ENCODE data around the gene MAP3K5. TPM values are rescaled to one million over a fixed set of nuclear protein-coding genes. Genes with fewer than 3 reads are reported as not detected.
A peak's percentile ranks its signal among the peaks of the same experiment; 100 is the strongest.
"Not testable (repeated sequence)": the region's sequence is repeated elsewhere in the genome, so short reads cannot be mapped to it uniquely, and the experiment has no call there.

Gene MAP3K5
- polyA plus RNA-seq, 4 donors, result 5.4 to 7.3 (median 6.7) TPM

GRCh38 chr6:136791296-136792094 lies 782 bp downstream of the MAP3K5 start:
- DNase-seq (ENCODE audit: low read depth in 4 of 4, low spot score in 2 of 4), result peak in 1 of 4 donors; percentile 48

- no peak for DNase-seq (ENCODE audit: low read depth in 4 of 4, low spot score in 2 of 4)
Measured at GRCh38 chr6:136790411-136791295, 1.6 kb downstream of the MAP3K5 start.

- DNase-seq (ENCODE audit: low read depth in 4 of 4, low spot score in 2 of 4), result not testable (repeated sequence)
Measured at GRCh38 chr6:136789440-136789839, 2.8 kb downstream of the MAP3K5 start.

- DNase-seq (ENCODE audit: low read depth in 4 of 4, low spot score in 2 of 4), result no peak
Measured at GRCh38 chr6:136788069-136788902, 4.0 kb downstream of the MAP3K5 start.

GRCh38 chr6:136787726-136788068 lies 4.6 kb downstream of the MAP3K5 start:
- no peak for DNase-seq (ENCODE audit: low read depth in 4 of 4, low spot score in 2 of 4)

GRCh38 chr6:136786658-136787057 lies 5.6 kb downstream of the MAP3K5 start:
- DNase-seq (ENCODE audit: low read depth in 4 of 4, low spot score in 2 of 4), result no peak

GRCh38 chr6:136784910-136785746 lies 7.1 kb downstream of the MAP3K5 start:
- no peak for DNase-seq (ENCODE audit: low read depth in 4 of 4, low spot score in 2 of 4)

- no peak for DNase-seq (ENCODE audit: low read depth in 4 of 4, low spot score in 2 of 4)
Measured at GRCh38 chr6:136784271-136784664, 8.0 kb downstream of the MAP3K5 start.

- no peak for DNase-seq (ENCODE audit: low read depth in 4 of 4, low spot score in 2 of 4)
Measured at GRCh38 chr6:136783495-136784270, 8.6 kb downstream of the MAP3K5 start.

- no peak for DNase-seq (ENCODE audit: low read depth in 4 of 4, low spot score in 2 of 4)
Measured at GRCh38 chr6:136783021-136783420, 9.3 kb downstream of the MAP3K5 start.

GRCh38 chr6:136782021-136782770 lies 10.1 kb downstream of the MAP3K5 start:
- DNase-seq (ENCODE audit: low read depth in 4 of 4, low spot score in 2 of 4), result no peak

- DNase-seq (ENCODE audit: low read depth in 4 of 4, low spot score in 2 of 4), result no peak
Measured at GRCh38 chr6:136780972-136781371, 11.3 kb downstream of the MAP3K5 start.

GRCh38 chr6:136779682-136780081 lies 12.6 kb downstream of the MAP3K5 start:
- no peak for DNase-seq (ENCODE audit: low read depth in 4 of 4, low spot score in 2 of 4)

- DNase-seq (ENCODE audit: low read depth in 4 of 4, low spot score in 2 of 4), result no peak
Measured at GRCh38 chr6:136777651-136778050, 14.6 kb downstream of the MAP3K5 start.

GRCh38 chr6:136775548-136775947 lies 16.7 kb downstream of the MAP3K5 start:
- no peak for DNase-seq (ENCODE audit: low read depth in 4 of 4, low spot score in 2 of 4)

- DNase-seq (ENCODE audit: low read depth in 4 of 4, low spot score in 2 of 4), result no peak
Measured at GRCh38 chr6:136775081-136775480, 17.2 kb downstream of the MAP3K5 start.

GRCh38 chr6:136774228-136775041 lies 17.8 kb downstream of the MAP3K5 start:
- DNase-seq (ENCODE audit: low read depth in 4 of 4, low spot score in 2 of 4), result no peak

GRCh38 chr6:136773473-136773796 lies 18.8 kb downstream of the MAP3K5 start:
- DNase-seq (ENCODE audit: low read depth in 4 of 4, low spot score in 2 of 4), result no peak
